M059J (cell line): Measurements from ENCODE around the gene DENND1B. TPM values are rescaled to one million over a fixed set of nuclear protein-coding genes. Genes with fewer than 3 reads are reported as not detected.
"Not testable (repeated sequence)": the region's sequence is repeated elsewhere in the genome, so short reads cannot be mapped to it uniquely, and the experiment has no call there.

Experiments used
- DNase-seq: peaks from one replicate; pipeline ENCODE4 v3.0.0-alpha.2; 2012; ENCODE audit warnings: low read depth
- total RNA-seq: library from RNA; depleted of rRNA; stranded (reverse); fragments of >200 nt; shearing (Covaris generic); gene quantifications from 2 replicates; pipeline ENCODE4 v1.2.3, GENCODE V29; 2014

The DENND1B gene
- total RNA-seq, 1 experiment from 2014 or later = 17.0 TPM

- DNase-seq = no peak
Observed at GRCh38 chr1:197622371-197622770, 152.9 kb downstream of the DENND1B start.

GRCh38 chr1:197621761-197622160 lies 153.5 kb downstream of the DENND1B start:
- no peak for DNase-seq

GRCh38 chr1:197620714-197621163 lies 154.5 kb downstream of the DENND1B start:
- no peak for DNase-seq

- DNase-seq = peak; percentile 50
Observed at GRCh38 chr1:197619008-197619640, 156.2 kb downstream of the DENND1B start.

- no peak for DNase-seq
Observed at GRCh38 chr1:197618061-197618460, 157.2 kb downstream of the DENND1B start.

GRCh38 chr1:197615693-197616011 lies 159.6 kb downstream of the DENND1B start:
- no peak for DNase-seq

- peak; percentile 46 for DNase-seq
Observed at GRCh38 chr1:197614916-197615692, 160.2 kb downstream of the DENND1B start.

GRCh38 chr1:197606168-197606845 lies 169.0 kb downstream of the DENND1B start:
- no peak for DNase-seq

GRCh38 chr1:197604302-197604701 lies 171.0 kb downstream of the DENND1B start:
- DNase-seq = no peak

GRCh38 chr1:197600751-197601150 lies 174.5 kb downstream of the DENND1B start:
- DNase-seq = no peak

- no peak for DNase-seq
Observed at GRCh38 chr1:197599789-197600188, 175.5 kb downstream of the DENND1B start.

- no peak for DNase-seq
Observed at GRCh38 chr1:197598935-197599334, 176.3 kb downstream of the DENND1B start.

GRCh38 chr1:197595304-197595904 lies 179.9 kb downstream of the DENND1B start:
- DNase-seq = no peak

GRCh38 chr1:197590687-197591086 lies 184.6 kb downstream of the DENND1B start:
- DNase-seq = no peak

- no peak for DNase-seq
Observed at GRCh38 chr1:197585809-197586208, 189.5 kb downstream of the DENND1B start.

GRCh38 chr1:197577580-197577979 lies 197.7 kb downstream of the DENND1B start:
- no peak for DNase-seq

- not testable (repeated sequence) for DNase-seq
Observed at GRCh38 chr1:197575531-197575930, 199.7 kb downstream of the DENND1B start.

GRCh38 chr1:197572169-197572568 lies 203.1 kb downstream of the DENND1B start:
- DNase-seq = no peak

GRCh38 chr1:197567442-197567841 lies 207.8 kb downstream of the DENND1B start:
- DNase-seq = peak; percentile 5

GRCh38 chr1:197561041-197561440 lies 214.2 kb downstream of the DENND1B start:
- no peak for DNase-seq

GRCh38 chr1:197559655-197560054 lies 215.6 kb downstream of the DENND1B start:
- no peak for DNase-seq

GRCh38 chr1:197559244-197559643 lies 216.0 kb downstream of the DENND1B start:
- no peak for DNase-seq
